OCI-M2 (cell line): Measurements from ENCODE around the gene VARS1.

ENCODE experiments used
- DNase-seq: peaks from one replicate; lab custom pipeline; 2025; ENCODE audit not compliant: unreplicated experiment; lab: John Stamatoyannopoulos, UW

VARS1 gene

DNA sequence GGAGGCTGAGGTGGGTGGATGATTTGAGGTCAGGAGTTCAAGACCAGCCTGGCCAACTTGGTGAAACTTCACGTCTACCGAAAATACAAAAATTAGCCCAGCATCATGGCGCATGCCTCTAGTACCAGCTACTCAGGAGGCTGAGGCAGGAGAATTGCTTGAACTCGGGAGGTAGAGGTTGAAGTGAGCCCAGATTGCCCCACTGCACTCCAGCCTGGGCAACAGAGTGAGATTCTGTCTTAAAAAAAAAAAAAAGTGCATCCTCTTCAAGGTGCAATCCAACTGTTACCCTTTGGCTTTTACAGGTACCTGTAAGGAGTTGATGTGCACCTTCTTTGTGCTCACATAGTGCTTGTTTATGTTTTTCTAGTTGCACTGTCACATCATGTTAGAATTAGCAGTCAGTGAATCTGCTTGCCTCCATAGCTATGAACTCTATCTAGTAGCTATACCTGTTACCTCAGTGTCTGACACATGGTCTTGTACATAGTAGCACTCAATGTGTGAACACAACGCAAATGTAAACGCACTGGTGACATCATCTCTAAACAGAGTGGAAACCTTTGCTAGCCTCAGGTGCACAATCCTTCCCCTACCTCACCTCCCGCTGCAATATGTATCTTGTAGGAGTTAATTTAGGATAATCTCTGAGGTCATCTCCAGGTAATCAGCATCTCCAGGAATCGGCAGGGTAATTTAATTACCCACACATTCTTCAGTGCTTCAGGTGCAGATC is 46.1 kb downstream of the VARS1 start:
- DNase-seq, result no peak
